ENCODE results near the gene ANXA9.

Gene ANXA9

DNA sequence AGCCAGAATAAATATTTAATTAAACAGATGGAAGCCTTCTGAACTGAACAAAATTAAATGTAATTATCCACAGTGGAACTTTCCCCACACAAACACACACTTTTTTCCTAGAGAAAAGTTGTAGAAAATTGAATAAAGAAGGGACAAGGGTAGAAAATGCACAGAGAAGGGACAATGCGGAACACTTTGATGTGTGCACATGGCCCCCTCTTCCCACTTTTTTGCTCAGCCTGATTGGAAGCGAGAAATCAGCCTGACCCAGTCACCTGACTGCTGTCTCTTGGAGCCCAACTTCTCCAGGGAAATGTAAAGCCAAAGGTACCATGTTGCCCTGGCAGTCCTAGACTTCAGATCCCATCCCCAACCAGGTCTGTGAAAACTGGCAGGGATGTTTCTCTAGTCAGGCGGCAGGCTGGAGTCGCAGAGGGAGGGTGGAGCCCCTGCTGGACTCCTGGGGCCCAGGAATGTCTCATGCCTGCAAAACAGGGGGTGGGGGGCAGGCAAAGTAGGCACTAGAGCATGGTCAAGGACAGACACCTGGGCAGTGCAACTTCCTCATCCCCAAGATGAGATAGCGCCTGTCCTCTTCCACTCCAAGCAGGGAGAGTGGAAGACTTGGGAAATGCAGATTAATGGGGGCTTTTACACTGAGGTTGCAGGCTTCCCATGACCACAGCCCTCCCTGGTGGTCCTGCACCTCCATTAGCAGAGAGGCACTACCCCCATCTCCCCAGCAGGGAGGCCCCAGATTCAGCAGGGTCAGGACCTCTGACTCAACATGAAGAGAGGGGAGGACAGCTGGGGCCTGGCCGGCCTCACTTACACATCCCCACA is 10.3 kb upstream of the ANXA9 start:
- Histone ChIP-seq H4K20me1 (ENCODE audit: insufficient read depth, low read length) (no peaks in the 10 kb centered on the region), H3K27ac (ENCODE audit: low read depth, low read length, poor library complexity, severe bottlenecking) (peak overlapping the region; percentile 11), H3F3A (ENCODE audit: insufficient read depth, low read length) (no peaks in the 10 kb centered on the region; the same call in 1 of the 2 replicates), H3K27me3 (ENCODE audit: insufficient read depth, low read length) (no peaks in the 10 kb centered on the region; the same call in 1 of the 2 replicates), H2AFZ (ENCODE audit: low read length) (no peak overlapping the region), H3K4me3 (ENCODE audit: low read depth, low read length, poor library complexity, severe bottlenecking) (peak overlapping the region; percentile 88), H3K36me3 (ENCODE audit: insufficient read depth, low read length) (peaks cover 21% of the 10 kb centered on the region), H3K4me1 (ENCODE audit: insufficient read depth, low read length, severe bottlenecking) (peaks cover 30% of the 10 kb centered on the region), H3K9ac (ENCODE audit: low read length) (peak overlapping the region; percentile 3; the same call in 1 of the 2 replicates), H3K9me3 (ENCODE audit: low read length) (no peaks in the 10 kb centered on the region), H3K4me2 (ENCODE audit: low read length) (peak overlapping the region; percentile 87), H3K79me2 (ENCODE audit: insufficient read depth, low read length) (peaks cover 23% of the 10 kb centered on the region), H3K9me2 (ENCODE audit: low read depth, low read length) (no peaks in the 10 kb centered on the region)
- TF ChIP-seq, protein P1, sequence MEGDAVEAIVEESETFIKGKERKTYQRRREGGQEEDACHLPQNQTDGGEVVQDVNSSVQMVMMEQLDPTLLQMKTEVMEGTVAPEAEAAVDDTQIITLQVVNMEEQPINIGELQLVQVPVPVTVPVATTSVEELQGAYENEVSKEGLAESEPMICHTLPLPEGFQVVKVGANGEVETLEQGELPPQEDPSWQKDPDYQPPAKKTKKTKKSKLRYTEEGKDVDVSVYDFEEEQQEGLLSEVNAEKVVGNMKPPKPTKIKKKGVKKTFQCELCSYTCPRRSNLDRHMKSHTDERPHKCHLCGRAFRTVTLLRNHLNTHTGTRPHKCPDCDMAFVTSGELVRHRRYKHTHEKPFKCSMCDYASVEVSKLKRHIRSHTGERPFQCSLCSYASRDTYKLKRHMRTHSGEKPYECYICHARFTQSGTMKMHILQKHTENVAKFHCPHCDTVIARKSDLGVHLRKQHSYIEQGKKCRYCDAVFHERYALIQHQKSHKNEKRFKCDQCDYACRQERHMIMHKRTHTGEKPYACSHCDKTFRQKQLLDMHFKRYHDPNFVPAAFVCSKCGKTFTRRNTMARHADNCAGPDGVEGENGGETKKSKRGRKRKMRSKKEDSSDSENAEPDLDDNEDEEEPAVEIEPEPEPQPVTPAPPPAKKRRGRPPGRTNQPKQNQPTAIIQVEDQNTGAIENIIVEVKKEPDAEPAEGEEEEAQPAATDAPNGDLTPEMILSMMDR (IDR thresholded peaks at IDR 0.05; ENCODE audit: low read length), result peak; percentile 14; the same call in 1 of the 2 replicates
- no peak for TF ChIP-seq EZH2 (IDR thresholded peaks at IDR 0.05; ENCODE audit: borderline replicate concordance, low read length)

DNA sequence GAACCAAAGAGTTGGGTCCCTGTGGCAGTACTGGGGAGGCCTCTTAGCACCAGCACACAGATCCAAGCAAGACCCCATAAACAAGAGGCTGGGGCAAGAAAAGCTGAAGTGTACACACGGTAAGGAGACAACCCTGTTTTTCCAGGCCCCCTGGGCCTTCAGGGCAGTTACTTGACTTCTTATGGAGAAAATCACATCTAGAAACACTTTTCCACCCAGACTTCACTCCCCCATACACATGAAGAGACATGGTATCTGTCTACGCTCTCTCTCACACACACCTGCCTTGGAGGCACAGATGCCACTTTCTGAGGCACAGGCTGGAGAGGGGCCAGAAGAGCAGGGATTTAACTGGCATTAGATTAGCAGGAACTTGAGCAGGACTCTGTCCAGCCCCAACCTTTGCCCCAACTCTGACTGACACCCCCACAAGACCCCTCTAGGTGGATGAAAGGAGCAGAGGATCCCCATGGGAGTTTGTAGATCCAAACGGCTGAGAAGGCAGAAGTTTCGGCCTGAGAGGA is 9.6 kb upstream of the ANXA9 start:
- H3K4me1 ChIP-seq (ENCODE audit: insufficient read depth, low read length, severe bottlenecking), result peaks cover 37% of the 10 kb centered on the region
- H3K27me3 ChIP-seq (ENCODE audit: insufficient read depth, low read length), result no peaks in the 10 kb centered on the region; the same call in 1 of the 2 replicates
- H2AFZ ChIP-seq (ENCODE audit: low read length), result no peak overlapping the region
- H3K36me3 ChIP-seq (ENCODE audit: insufficient read depth, low read length), result peaks cover 14% of the 10 kb centered on the region; the same call in 1 of the 2 replicates
- H3K4me3 ChIP-seq (ENCODE audit: low read depth, low read length, poor library complexity, severe bottlenecking), result peak overlapping the region; percentile 88
- no peaks in the 10 kb centered on the region for H4K20me1 ChIP-seq (ENCODE audit: insufficient read depth, low read length)
- H3K4me2 ChIP-seq (ENCODE audit: low read length), result peak overlapping the region; percentile 87
- H3F3A ChIP-seq (ENCODE audit: insufficient read depth, low read length), result no peaks in the 10 kb centered on the region; the same call in 1 of the 2 replicates
- H3K9ac ChIP-seq (ENCODE audit: low read length), result peak overlapping the region; percentile 88
- TF ChIP-seq EZH2 (IDR thresholded peaks at IDR 0.05; ENCODE audit: borderline replicate concordance, low read length), result no peak
- TF ChIP-seq, protein P1 (IDR thresholded peaks at IDR 0.05; ENCODE audit: low read length), result no peak; the same call in 1 of the 2 replicates
- H3K27ac ChIP-seq (ENCODE audit: low read depth, low read length, poor library complexity, severe bottlenecking), result peak overlapping the region; percentile 11
- H3K79me2 ChIP-seq (ENCODE audit: insufficient read depth, low read length), result peaks cover 23% of the 10 kb centered on the region
- no peaks in the 10 kb centered on the region for H3K9me3 ChIP-seq (ENCODE audit: low read length)
- H3K9me2 ChIP-seq (ENCODE audit: low read depth, low read length), result no peaks in the 10 kb centered on the region

DNA sequence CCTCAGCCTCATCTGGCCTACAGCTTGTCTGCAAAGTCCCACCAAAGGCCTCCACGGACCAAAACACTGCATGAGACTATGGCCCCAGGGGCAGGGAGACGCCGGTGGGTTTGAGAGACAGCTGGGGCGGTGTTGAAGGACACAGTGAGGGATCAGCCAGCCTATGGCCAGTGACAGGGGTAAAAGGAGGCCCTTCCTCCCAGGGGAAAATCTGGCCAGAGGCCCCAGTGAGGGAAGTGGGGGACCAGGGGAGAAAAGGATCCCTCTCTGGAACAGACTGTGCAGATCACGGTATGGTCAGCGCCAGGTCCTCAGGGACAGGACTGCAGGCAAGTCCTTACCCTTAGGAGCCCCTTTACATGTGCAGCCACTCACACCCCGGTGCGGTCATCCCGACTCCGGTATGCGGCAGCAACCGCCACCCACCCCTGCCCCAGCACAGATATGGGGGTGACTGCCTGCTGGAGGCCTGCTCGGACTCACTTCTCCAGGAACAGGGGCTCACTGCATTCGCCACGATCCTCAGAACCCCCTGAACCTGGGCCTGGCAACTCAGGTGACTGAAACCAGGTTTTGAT is 8.7 kb upstream of the ANXA9 start:
- TF ChIP-seq, protein P1 (IDR thresholded peaks at IDR 0.05; ENCODE audit: low read length), result no peak
- TF ChIP-seq EZH2 (IDR thresholded peaks at IDR 0.05; ENCODE audit: borderline replicate concordance, low read length), result no peak
- no peaks in the 10 kb centered on the region for H3K9me2 ChIP-seq (ENCODE audit: low read depth, low read length)
- no peaks in the 10 kb centered on the region for H4K20me1 ChIP-seq (ENCODE audit: insufficient read depth, low read length)
- peak overlapping the region; percentile 76 for H3K27ac ChIP-seq (ENCODE audit: low read depth, low read length, poor library complexity, severe bottlenecking)
- peak overlapping the region; percentile 88 for H3K9ac ChIP-seq (ENCODE audit: low read length)
- H3K4me3 ChIP-seq (ENCODE audit: low read depth, low read length, poor library complexity, severe bottlenecking), result peak overlapping the region; percentile 88
- H3F3A ChIP-seq (ENCODE audit: insufficient read depth, low read length), result no peaks in the 10 kb centered on the region; the same call in 1 of the 2 replicates
- H2AFZ ChIP-seq (ENCODE audit: low read length), result no peak overlapping the region
- H3K79me2 ChIP-seq (ENCODE audit: insufficient read depth, low read length), result peaks cover 23% of the 10 kb centered on the region
- no peaks in the 10 kb centered on the region for H3K9me3 ChIP-seq (ENCODE audit: low read length)
- H3K27me3 ChIP-seq (ENCODE audit: insufficient read depth, low read length), result no peaks in the 10 kb centered on the region; the same call in 1 of the 2 replicates
- peaks cover 6% of the 10 kb centered on the region; the same call in 1 of the 2 replicates for H3K36me3 ChIP-seq (ENCODE audit: insufficient read depth, low read length)
- peak overlapping the region; percentile 87 for H3K4me2 ChIP-seq (ENCODE audit: low read length)
- H3K4me1 ChIP-seq (ENCODE audit: insufficient read depth, low read length, severe bottlenecking), result peaks cover 39% of the 10 kb centered on the region
